ENCODE measurements around the gene MEI1. TPM values are rescaled to one million over a fixed set of nuclear protein-coding genes. Genes with fewer than 3 reads are reported as not detected.

The MEI1 gene
- total RNA-seq, 1 experiment from 2014 or later = 0.61 TPM

- CTCF ChIA-PET = no interaction called here
- Histone ChIP-seq H3K9me2 (ENCODE audit: insufficient read depth) (no peaks in the 10 kb centered on the region), H3K4me3 (no peak overlapping the region), H3F3A (ENCODE audit: insufficient read depth, low read depth) (peaks cover 83% of the 10 kb centered on the region), H3K27me3 (ENCODE audit: insufficient read depth, low read depth) (no peaks in the 10 kb centered on the region), H4K20me1 (ENCODE audit: insufficient read depth) (0 out of 2 replicates have a peak, but pooled peaks cover 5% of the 10 kb centered on the region), H3K79me2 (ENCODE audit: low read depth) (peaks cover 97% of the 10 kb centered on the region), H3K4me1 (replicated peaks; ENCODE audit: insufficient read depth) (peaks cover 99% of the 10 kb centered on the region), H3K27ac (peak overlapping the region; percentile 80), H2AFZ (no peak overlapping the region), H3K4me2 (peak overlapping the region; percentile 60), H3K36me3 (ENCODE audit: low read depth) (peaks cover 32% of the 10 kb centered on the region), H3K9me3 (ENCODE audit: insufficient read depth, low read depth) (no peaks in the 10 kb centered on the region)
- DNase-seq = peak in 1 of 2 experiments; percentile 82
- TF ChIP-seq, protein P1, sequence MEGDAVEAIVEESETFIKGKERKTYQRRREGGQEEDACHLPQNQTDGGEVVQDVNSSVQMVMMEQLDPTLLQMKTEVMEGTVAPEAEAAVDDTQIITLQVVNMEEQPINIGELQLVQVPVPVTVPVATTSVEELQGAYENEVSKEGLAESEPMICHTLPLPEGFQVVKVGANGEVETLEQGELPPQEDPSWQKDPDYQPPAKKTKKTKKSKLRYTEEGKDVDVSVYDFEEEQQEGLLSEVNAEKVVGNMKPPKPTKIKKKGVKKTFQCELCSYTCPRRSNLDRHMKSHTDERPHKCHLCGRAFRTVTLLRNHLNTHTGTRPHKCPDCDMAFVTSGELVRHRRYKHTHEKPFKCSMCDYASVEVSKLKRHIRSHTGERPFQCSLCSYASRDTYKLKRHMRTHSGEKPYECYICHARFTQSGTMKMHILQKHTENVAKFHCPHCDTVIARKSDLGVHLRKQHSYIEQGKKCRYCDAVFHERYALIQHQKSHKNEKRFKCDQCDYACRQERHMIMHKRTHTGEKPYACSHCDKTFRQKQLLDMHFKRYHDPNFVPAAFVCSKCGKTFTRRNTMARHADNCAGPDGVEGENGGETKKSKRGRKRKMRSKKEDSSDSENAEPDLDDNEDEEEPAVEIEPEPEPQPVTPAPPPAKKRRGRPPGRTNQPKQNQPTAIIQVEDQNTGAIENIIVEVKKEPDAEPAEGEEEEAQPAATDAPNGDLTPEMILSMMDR (conservative IDR thresholded peaks at IDR 0.05) = no peak
- BruUV-seq (replicated peaks) = no TSS peak
- intact Hi-C loops (cut with micrococcal nuclease; ENCODE audit: unreplicated experiment) = no loop called here
- POLR2A ChIA-PET (ENCODE audit: unreplicated experiment) = interaction anchor here (0.7 kb wide), 1 partner anchor 1671 kb away, joined by 9 read pairs; no protein-coding TSS in a partner anchor
These were observed 144.0 kb downstream of the MEI1 start for GRCh38 chr22:41842996-41843970.

- intact Hi-C loops (cut with micrococcal nuclease; ENCODE audit: unreplicated experiment) = loop anchor here (1.0 kb wide), 2 partner anchors 12 to 13 kb away; no protein-coding TSS in a partner anchor
- Histone ChIP-seq H2AFZ (no peak overlapping the region), H4K20me1 (ENCODE audit: insufficient read depth) (0 out of 2 replicates have a peak, but pooled peaks cover 5% of the 10 kb centered on the region), H3K36me3 (ENCODE audit: low read depth) (peaks cover 27% of the 10 kb centered on the region), H3K27me3 (ENCODE audit: insufficient read depth, low read depth) (no peaks in the 10 kb centered on the region), H3K4me2 (peak overlapping the region; percentile 77), H3K9me3 (ENCODE audit: insufficient read depth, low read depth) (no peaks in the 10 kb centered on the region), H3F3A (ENCODE audit: insufficient read depth, low read depth) (peaks cover 76% of the 10 kb centered on the region), H3K4me1 (replicated peaks; ENCODE audit: insufficient read depth) (peaks cover 99% of the 10 kb centered on the region), H3K79me2 (ENCODE audit: low read depth) (peaks cover 97% of the 10 kb centered on the region), H3K4me3 (peak overlapping the region; percentile 31; the same call in 1 of the 2 replicates), H3K27ac (peak overlapping the region; percentile 80), H3K9me2 (ENCODE audit: insufficient read depth) (no peaks in the 10 kb centered on the region)
- no TSS peak for BruUV-seq (replicated peaks)
- TF ChIP-seq EZH2 (IDR thresholded peaks at IDR 0.05; ENCODE audit: low read depth) = no peak
- CTCF ChIA-PET = no interaction called here
- DNase-seq = no peak
- POLR2A ChIA-PET (ENCODE audit: unreplicated experiment) = interaction anchor here (1.1 kb wide), 1 partner anchor 147 kb away, joined by 17 read pairs; no protein-coding TSS in a partner anchor
These were observed 144.7 kb downstream of the MEI1 start for GRCh38 chr22:41844036-41844435.

DNA sequence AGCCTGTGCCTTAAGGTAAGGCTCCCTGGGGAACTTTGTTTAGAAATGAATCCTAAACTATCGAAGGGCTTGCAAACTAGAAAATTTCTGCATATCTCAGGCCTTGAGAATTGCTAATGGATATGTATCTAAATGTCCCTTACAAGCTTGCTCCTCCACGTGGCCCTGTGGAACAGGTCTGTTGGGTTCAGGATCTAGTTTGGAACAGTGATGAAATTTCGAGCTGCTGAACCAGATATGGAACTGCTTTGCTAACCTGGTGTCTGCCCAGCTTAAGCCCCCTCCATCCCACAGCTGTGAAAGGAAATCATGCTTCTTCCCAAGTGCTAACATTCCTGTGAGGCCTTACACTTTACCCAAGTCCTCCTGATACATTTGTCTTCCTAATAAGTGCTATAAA lies 145.2 kb downstream of the MEI1 start:
- H3K9me3 ChIP-seq (ENCODE audit: insufficient read depth, low read depth) = no peaks in the 10 kb centered on the region
- H3K4me2 ChIP-seq = peak overlapping the region; percentile 77
- peak; percentile 80 to 96 for DNase-seq
- H3K9me2 ChIP-seq (ENCODE audit: insufficient read depth) = no peaks in the 10 kb centered on the region
- peaks cover 97% of the 10 kb centered on the region for H3K79me2 ChIP-seq (ENCODE audit: low read depth)
- POLR2A ChIA-PET (ENCODE audit: unreplicated experiment) = interaction anchor here (0.7 to 1.1 kb wide), 3 partner anchors 12 to 170 kb away, joined by 3 to 17 read pairs (median 9); partner anchors contain the start of gene SREBF2
- peak overlapping the region; percentile 31; the same call in 1 of the 2 replicates for H3K4me3 ChIP-seq
- peaks cover 23% of the 10 kb centered on the region for H3K36me3 ChIP-seq (ENCODE audit: low read depth)
- no peak for TF ChIP-seq EZH2 (IDR thresholded peaks at IDR 0.05; ENCODE audit: low read depth)
- TF ChIP-seq, protein P1 (conservative IDR thresholded peaks at IDR 0.05) = no peak
- H2AFZ ChIP-seq = no peak overlapping the region
- CTCF ChIA-PET = no interaction called here
- H4K20me1 ChIP-seq (ENCODE audit: insufficient read depth) = 0 out of 2 replicates have a peak, but pooled peaks cover 9% of the 10 kb centered on the region
- BruUV-seq (replicated peaks) = no TSS peak
- H3K27ac ChIP-seq = peak overlapping the region; percentile 80
- peaks cover 71% of the 10 kb centered on the region for H3F3A ChIP-seq (ENCODE audit: insufficient read depth, low read depth)
- intact Hi-C loops (cut with micrococcal nuclease; ENCODE audit: unreplicated experiment) = loop anchor here (1.0 kb wide), 2 partner anchors 12 to 13 kb away; no protein-coding TSS in a partner anchor
- peaks cover 94% of the 10 kb centered on the region for H3K4me1 ChIP-seq (replicated peaks; ENCODE audit: insufficient read depth)
- H3K27me3 ChIP-seq (ENCODE audit: insufficient read depth, low read depth) = no peaks in the 10 kb centered on the region
